Islet precursor cell (in vitro differentiated cells): ENCODE results near the gene IGSF6.

Experiments used
- DNase-seq: peaks from one replicate; pipeline ENCODE4 v3.0.0-alpha.2; 2018

IGSF6 gene

GRCh38 chr16:21628121-21628726, 24.2 kb downstream of the IGSF6 start:
- DNase-seq: no peak

DNA sequence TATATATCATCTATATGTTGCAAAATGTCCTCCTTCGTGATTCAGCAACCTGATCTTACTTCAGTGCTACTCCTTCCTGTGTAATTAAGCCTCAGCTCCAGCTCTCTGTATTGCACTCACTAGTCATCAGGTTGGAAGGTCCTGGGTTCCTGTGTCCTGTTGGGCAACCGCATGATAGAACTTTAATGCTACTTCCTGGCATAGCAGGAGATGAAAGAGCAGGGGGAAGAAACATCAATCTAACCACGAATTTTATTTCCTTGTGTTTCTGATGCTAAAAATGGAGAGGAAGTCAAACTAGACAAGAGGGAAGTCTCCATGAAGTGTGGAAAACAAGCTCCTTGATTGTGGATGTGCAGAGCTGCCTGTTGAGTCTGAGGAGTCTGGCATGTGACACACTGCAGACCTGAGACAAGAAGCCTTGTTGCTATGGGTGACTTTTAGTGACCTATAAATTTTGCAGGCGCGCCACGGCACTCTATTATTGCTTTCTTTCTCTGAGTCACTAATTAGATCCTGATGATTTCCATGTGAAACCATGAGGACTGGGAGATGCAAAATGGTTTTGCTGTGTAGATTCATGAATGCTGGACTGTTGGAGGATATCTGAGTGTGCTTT, 25.6 kb downstream of the IGSF6 start:
- DNase-seq: peak; percentile 88

DNA sequence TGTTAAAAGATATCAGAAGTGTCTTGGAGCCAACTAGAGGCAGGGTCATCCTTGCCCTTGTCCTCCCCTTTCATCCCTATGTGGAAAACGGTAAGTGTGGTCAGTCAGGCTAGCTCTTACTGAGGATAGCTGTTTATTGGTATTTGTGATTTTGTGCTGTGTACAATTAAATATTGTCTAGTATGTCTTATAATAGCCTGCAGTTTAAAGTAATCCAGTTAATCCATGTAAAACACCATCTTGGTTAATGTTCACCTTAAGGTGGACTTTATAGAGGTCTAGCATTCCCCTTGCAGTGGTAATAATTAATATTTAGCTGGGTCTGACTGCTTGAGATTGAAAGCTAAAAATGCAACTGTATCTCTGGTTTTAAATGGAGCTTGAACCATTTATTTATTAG, 27.4 kb downstream of the IGSF6 start:
- DNase-seq: no peak

GRCh38 chr16:21622545-21622944, 29.9 kb downstream of the IGSF6 start:
- no peak for DNase-seq

DNA sequence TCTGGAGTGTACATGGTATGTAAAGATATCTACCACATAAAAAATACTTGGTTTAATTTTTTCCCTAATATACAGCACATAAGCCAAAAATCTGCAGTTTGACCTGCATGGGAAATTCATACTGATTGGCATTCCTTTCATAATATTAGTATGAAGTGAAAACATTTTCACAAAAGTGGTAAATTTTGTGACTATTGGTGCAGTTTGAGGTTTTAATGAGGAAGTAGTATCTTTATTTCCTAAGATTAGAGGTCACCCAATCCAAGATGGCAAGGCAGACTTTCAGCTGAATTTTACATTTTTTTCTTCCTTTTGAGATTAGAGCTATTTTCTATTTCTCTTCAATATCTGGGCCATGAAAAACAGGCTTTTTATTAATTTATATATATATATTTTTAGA, 31.8 kb downstream of the IGSF6 start:
- no peak for DNase-seq

- no peak for DNase-seq
Observed at GRCh38 chr16:21619765-21620425, 32.5 kb downstream of the IGSF6 start.

DNA sequence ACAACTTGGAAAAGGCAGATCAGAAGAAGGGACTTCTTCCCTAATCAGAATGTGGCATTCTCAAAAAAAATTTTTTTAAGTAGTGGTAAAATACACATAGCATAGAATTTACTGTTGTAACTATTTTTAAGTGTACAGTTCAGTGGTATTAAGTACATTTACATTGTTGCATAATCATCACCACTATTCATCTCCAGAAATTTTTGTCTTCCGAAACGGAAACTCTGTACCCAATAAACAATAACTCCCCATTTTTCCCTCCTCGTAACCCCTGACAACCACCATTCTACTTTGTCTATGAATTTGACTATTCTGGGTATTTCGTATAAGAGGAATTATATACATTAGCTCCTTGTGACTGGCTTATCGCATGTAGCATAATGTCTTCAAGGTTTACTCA, 34.1 kb downstream of the IGSF6 start:
- DNase-seq: no peak

GRCh38 chr16:21617607-21618006, 34.8 kb downstream of the IGSF6 start:
- DNase-seq: no peak

GRCh38 chr16:21614896-21615295, 37.5 kb downstream of the IGSF6 start:
- DNase-seq: peak; percentile 12

DNA sequence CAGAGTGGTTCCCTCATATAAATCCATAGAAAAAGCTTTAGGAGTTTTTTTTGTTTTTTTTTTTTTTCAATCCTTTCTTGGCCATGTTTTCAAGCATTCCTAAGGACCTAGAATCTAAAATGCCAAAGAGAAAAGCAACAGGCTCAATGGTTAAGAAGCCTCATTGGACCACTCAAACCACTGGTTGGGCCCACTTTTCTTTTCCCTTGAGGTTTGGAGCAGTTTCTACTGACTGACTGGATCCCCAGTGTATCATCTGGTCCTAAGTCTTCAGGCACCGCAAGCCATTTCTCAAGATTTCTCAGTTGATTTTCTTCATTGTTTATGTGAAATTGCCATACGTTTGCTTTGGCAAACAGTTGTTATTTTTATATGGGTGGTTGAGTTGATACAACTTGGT, 38.6 kb downstream of the IGSF6 start:
- DNase-seq: no peak

DNA sequence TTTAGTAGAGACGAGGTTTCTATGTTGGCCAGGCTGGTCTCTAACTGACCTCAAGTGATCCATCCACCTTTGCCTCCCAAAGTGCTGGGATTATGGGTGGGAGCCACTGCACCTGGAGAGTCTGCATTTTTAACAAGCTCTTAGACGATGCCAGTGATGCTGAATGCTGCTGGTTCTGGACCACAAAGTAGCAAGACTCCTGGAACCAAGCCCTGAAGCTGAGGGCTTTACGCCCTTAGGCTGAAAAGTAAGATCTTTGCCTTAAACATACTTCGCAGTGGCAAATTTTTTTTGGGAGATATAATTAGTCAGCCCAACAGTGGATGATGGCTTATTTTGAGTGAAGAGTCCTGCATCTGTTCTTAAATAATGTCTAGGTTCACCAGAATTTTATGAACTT, 39.0 kb downstream of the IGSF6 start:
- no peak for DNase-seq

GRCh38 chr16:21611556-21612384, 40.6 kb downstream of the IGSF6 start:
- DNase-seq: no peak

- DNase-seq: no peak
Observed at GRCh38 chr16:21611198-21611555, 41.2 kb downstream of the IGSF6 start.

DNA sequence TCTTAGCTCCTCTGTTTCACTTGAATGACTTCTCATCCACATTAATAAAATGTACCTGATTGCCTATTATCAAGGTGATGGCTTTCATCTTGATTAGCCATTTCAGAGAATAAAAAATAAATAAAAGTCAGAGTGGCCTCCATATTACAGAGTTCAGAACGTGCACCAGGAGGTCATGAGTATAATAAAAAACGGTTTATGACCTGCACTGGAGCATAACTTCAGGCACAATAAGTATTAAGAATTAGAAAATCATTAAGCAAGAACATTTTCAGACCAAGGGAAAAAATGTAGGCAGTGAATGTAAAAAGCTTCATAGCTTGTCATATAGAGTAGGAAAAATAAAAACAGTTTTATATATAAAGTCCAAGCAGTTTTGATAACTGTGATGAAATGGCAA, 41.6 kb downstream of the IGSF6 start:
- DNase-seq: no peak

DNA sequence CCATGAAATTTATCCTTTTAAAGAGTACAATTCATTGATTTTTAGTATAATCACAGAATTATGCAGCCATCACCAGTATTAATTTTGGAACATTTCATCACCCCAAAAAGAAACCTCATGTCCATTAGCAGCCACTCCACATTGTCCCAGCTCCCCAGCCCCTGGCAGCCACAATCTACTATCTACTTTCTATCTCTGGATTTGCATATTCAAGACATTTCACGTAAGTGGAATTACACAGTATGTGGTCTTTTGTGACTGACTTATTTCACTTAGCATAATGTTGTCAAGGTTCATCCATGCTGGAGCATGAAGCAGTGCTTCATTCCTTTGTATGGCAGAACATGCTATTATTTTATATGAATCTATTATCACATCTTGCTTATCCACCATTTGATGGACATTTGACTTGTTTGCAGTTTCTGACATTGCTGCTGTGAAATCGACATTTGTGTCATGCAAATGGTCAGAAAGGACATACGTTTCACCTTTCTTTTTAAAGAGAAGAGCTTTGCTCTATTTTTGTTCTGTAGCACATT, 42.3 kb downstream of the IGSF6 start:
- peak; percentile 3 for DNase-seq

GRCh38 chr16:21608639-21609328, 43.6 kb downstream of the IGSF6 start:
- DNase-seq: peak; percentile 29

DNA sequence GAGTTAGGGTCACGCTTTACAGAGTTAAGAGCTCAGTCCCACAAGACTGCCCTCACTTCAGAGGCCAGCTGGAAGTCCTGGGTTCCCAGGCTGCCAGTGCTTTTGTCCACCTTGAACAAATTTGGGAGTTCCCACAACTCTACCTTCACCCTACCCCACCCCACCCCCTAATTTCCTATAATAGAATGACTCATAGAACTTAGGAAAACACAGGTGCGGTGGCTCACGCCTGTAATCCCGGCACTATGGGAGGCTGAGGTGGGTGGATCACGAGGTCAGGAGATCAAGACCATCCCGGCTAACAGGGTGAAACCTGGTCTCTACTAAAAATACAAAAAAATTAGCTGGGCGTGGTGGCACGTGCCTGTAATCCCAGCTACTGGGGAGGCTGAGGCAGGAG, 46.6 kb downstream of the IGSF6 start:
- DNase-seq: peak; percentile 12

DNA sequence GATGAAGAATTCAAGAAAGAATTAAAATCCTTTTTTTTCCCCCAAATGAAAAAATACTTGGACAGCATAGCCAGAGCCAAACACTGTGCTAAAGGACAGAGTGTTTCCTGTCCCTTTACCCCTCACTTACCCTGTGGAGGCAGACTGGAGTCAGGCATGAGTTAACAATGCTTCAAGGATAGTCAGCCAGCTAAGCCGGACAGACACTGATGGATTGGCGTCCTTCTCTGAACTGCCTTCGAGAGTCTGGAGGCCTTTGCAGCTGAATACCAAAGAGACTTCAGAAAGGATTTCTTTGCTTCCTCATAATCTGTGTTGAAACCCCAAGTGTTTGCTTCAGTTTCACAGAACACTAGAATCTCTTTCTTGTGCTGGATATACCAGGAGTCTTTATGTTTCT, 48.5 kb downstream of the IGSF6 start:
- DNase-seq: peak; percentile 78

DNA sequence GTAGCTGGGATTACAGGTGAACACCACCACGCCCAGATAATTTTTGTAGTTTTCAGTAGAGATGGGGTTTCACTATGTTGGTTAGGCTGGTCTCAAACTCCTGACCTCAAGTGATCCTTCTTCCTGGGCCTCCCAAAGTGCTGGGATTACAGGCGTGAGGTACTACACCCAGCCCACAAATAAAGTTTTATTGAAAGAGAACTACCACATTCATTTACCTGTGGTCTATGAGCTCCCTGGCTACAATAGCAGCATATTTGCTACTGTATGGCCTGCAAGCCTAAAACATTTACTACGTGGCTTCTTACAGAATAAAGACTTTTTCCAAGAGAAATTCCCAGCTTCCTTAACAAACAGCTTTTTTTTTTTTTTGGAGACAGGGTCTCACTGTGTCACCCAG, 49.6 kb downstream of the IGSF6 start:
- DNase-seq: no peak

GRCh38 chr16:21600031-21600773, 52.2 kb downstream of the IGSF6 start:
- DNase-seq: no peak

DNA sequence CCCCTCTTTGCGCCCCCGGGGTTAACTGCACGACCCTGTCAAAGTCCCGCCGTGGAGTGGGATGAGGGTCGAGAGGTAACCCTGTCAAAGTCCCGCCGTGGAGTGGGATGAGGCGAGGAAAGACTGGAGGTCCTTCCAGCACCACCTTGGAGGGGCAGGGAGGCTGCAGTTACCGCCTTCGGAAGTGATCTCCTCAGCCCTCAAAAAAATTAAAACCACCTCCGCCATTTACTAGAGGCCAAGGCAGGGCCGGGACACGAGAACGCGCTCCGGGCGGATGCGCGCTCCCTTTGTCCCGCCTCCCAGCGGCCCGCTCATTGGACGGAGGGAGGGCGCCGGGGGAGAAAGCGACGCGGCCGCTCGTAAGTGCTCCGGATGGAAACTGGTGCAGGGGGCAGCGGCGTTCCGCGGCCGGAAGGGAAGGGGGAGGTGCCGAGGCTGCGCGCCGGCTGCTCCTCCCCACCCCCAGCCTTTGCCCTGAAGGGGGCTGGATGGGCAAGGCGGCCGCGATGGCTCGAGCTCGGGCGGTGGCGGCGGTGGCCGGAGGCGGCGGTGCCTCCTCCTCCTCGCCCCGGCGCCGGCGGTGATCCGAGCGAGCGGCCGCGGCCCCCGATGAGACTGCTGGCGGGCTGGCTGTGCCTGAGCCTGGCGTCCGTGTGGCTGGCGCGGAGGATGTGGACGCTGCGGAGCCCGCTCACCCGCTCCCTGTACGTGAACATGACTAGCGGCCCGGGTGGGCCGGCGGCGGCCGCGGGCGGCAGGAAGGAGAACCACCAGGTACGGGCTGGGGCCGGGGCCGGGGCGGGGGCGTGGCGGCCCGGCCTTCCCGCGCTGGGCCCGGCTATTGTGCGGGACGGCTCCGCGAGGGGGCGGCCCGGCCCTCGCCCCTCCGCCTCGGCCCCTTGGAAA, 53.0 kb downstream of the IGSF6 start, which contains the start of gene METTL9:
METTL9 (plus strand) TSS at position 456 of the 909 bp plus-strand sequence; CDS start at position 613, 157 bp downstream.
- peak; percentile 98 for DNase-seq
